ENCODE results near the gene AFAP1.

The AFAP1 gene

DNA sequence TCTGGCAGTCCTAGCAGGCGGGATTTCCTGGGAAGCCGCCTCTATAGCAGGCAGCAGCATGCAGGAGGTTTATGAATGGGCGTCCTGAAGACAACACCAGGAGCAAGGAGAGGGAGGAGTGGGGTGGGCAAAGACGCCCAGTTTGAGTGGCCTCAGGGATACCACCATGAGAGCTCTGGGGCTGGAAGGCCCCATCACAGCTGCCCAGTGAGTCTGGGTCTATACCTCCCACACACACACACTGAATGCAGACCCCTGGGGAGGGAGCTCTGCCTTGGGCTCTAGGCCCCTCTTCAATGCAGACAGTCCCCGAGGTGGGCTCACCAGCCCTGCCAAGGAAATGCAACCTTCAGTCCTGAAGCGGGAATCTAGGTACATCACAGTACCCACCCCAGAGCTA is 98.6 kb downstream of the AFAP1 start:
- ATAC-seq = no peak
- no peak for DNase-seq

- DNase-seq (no peak), ATAC-seq (no peak)
These were observed 99.8 kb downstream of the AFAP1 start for GRCh38 chr4:7839856-7840255.

DNA sequence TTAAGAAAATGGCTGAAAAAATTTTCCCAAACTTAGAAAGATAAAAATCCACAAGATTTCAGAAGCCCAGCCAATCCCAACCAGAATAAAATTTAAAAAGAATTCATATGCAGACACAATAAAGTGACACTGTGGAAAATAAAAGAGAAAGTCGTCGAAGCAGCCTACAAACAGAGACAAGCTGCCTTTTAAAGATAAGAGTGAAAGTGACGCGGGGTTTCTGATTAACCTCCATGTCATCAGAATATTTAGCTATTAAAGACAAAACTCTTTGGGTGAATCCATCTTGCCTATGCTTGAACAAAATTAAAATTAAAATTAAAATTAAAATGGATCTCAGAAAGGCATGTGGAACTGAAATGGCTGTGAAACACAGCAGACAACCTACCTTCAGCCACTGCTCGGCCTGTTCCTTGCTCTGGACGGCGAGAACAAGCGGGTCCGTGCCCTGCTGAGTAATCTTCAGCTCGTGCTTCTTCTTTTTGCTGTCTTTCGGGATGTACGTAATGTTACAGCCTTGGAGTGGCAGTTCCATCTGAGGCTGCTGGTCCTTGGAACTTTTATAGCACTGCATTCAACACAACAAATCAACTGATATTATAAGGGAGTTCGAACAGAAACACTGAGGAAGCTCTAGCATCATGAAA is 101.4 kb downstream of the AFAP1 start:
- ATAC-seq (no peak), DNase-seq (no peak)

DNA sequence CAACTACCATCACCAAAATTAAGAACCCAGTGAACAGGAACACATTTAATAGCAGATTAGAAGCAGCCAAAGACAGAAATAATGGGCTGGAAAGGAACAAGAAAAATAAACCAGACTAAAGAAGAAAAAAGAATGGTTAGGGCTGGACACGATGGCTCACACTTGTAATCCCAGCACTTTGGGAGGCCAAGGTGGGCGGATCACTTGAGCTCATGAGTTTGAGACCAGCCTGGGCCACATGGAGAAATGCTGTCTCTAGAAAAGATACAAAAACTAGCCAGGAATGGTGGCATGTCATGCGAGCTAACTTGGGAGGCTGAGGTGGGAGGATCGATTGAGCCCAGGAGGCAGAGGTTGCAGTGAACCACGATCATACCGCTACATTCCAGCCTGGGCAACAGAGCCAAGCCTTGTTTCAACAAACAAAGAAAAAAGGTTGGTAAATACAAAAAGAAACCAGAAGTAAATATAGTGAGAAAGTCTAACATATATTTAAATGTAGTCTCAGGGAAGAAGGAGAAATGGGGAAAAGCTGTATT is 102.0 kb downstream of the AFAP1 start:
- DNase-seq (no peak), ATAC-seq (no peak)

DNA sequence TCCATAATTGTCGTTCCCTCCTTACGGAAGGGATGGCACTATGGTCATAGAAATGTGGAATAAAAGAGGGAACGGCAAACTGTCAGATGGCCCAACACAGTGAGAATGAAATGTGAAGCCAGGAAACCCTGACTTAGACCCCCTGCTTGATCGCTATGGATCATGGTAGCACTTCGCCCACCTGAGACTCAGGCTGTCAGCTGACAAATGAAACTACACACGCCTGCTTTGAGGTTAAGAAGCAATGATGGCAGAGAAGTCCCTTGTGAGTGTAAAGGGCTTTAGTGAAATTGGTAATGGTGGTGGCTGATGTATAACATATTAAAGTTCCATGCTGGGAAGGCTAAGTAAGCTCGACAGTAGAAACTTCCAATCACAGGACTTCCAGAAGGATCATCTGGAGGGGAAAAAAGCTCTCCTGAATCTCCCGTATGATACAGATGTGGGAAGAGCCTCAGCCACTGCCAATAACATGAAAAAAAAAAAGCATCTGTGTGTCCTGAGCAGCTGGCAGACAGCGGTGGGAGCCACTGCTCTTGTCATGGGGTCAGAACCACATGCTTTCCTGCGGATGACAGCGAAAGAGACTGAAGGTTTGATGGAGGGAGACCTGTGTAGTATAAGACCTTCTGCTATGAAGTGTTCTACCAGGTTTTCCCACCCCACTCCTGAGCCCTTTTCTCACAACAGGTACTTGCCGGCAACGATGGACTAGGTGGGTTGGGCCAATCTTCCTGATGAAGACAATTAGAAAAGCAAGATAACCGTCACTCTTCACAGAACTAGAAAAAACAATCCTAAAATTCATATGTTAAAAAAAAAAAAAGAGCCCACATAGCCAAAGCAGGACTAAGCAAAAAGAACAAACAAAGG is 107.6 kb downstream of the AFAP1 start:
- no peak for ATAC-seq

DNA sequence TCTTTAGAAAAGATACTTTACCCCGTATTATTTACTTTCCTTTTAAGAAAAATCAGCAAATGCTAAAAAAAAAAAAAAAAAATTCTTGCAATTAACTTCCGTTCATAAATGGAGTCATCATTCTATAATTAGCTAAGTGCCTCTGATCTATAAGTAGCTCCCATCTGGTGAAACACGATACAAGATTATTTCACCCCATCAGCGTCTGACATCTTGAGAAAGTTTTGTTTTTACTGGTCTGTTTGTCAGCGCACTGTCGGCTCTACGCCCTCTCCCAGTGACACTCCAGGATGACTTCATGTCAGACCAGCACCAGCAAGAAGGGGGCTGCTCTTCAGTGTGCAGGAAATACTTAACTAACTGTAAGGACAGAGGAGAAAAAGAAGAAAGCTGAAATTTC is 108.3 kb downstream of the AFAP1 start:
- DNase-seq = no peak
- ATAC-seq = peak; percentile 73

More for the DNA sequence above, 107.6 kb downstream of the AFAP1 start:
- DNase-seq = no peak

- ATAC-seq (no peak), DNase-seq (no peak)
These were observed 108.9 kb downstream of the AFAP1 start for GRCh38 chr4:7830747-7831146.

DNA sequence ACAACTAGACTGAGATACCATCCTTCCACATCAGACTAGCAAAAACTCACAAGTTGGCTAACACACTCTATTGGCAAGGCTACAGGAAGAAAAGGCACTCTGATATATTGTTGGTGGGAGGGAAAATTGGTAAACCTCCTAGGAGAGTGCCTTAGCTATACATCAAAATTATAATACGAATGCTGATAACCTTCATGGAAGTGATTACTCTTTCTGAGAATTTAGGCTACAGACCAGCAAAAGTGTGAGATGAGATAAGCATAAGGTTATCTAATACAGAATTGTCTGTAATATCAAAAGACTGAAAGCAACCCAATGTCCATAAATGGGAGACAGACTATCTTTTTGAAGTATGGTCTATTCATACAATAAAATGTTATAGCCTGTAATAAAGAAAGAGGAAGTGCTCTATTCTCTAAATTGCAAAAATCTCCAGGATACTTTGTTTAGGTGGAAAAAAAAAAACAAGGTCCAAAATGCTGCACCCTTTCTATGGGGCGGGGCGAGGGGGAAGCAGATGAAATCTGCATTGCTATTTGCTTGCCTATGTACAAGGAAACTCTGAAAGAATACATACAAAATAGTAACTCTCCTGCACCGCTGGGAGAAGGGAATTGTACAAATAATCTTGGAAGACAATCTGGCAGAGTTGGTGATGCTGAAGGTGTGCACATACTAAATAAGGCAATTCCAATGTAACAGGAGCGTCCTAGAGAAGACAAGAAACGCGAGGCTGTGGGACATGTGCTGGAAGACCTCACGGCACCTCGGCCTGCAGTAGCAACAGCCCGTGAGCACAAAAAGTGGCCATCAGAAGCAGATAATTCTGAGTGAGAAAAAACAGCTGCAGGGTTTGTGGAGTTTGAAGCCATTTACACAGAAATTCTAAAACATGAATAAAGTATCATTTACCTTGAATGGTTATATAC is 109.7 kb downstream of the AFAP1 start:
- DNase-seq (no peak), ATAC-seq (no peak)

GRCh38 chr4:7828793-7829301 is 110.8 kb downstream of the AFAP1 start:
- ATAC-seq (no peak), DNase-seq (no peak)

DNA sequence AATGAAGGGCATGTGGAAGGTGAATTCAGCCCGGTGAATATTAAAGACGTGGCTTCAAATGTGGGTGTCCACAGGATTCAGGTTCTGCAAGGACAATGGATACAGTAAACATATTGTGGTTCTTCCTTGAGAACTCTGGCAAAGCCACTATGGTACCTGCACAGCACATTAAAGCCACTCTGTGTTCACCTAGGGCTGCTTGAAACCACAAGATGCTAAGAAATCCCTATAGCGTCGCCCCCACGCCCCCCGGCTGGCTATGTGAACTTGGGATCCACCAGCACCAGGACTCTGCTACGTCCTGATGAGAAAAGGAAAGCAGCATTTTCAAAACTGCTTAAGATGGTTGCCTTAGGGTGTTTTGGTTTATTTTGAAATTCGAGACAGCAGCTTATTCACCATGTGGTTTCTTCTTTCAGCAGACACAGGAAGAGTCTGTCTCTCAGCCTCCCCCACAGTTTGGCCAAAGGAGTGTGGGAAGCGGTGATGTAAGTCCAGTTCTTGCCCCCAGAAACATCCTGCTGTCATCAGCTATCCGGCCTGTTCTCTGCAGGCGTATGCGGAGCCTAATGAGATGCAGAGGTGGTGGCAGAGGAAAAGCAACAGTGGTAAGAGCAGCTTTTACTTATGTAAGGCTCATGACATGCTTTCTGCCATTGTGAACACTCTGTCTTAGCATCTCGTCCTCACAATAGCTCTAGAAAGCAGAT is 111.5 kb downstream of the AFAP1 start:
- ATAC-seq (peak; percentile 68), DNase-seq (peak; percentile 47)

DNA sequence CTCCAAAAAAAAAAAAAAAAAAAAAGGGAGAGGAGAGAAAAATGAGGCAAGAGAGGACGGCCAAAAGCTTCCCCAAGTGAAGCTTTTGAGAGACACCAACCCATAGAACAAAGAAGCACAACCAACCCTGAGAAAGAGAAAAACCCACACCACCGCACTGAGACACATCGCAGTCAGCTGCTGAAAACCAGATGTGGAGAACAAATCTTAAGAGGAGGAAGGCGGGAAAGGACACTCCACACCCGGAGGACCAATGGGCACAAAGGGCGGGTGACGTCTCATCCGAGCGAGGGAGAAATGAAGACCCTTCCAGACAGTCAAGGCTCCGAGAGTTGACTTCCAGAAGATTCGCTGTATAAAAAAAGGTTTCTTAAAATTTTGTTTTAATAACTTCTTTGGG is 112.1 kb downstream of the AFAP1 start:
- DNase-seq (no peak), ATAC-seq (no peak)

- ATAC-seq (no peak), DNase-seq (no peak)
These were observed 112.8 kb downstream of the AFAP1 start for GRCh38 chr4:7826909-7827306.

GRCh38 chr4:7826176-7826908 is 113.3 kb downstream of the AFAP1 start:
- DNase-seq = no peak
- ATAC-seq = no peak

DNA sequence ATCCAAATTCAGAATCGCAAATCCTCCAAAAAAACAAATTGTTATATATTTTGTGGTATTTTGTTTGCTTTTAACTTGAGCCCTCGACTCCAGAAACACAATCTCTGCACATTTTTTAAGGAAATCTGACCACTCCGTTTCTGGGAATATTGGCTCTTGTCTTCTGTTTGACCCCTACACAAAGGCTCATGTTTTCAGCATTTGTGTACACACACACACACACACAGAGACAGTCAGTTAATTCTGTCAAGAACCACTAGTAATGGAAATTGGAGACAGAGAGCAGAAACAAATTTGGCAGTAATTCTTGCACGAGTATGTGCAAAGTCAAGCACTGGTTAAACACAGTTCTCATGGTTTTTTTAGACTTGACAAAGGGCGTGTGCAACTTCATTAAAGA is 115.4 kb downstream of the AFAP1 start:
- ATAC-seq (no peak), DNase-seq (no peak)

DNA sequence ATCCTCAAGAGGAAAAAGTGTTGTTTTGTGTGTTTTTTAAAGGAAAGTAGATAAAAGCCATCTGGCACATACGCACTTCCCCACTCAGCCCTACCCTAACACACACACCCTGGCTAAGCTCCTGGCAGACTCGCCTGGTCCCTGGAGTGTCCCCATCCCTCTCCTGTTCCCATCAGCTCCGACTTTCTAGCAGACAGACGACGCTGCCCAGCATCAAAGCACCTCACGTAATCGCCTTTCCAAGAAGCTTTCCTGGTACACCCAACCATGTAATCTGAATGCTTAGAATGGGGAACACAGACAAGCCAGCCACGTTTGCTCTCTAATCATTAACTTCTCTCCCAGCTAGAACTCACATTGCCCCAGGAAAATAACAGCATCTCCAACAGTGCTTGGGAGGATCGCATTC is 116.2 kb downstream of the AFAP1 start:
- ATAC-seq (no peak), DNase-seq (no peak)

GRCh38 chr4:7822877-7823276 is 116.8 kb downstream of the AFAP1 start:
- ATAC-seq = no peak
- no peak for DNase-seq

- no peak for ATAC-seq
- DNase-seq = no peak
These were observed 117.5 kb downstream of the AFAP1 start for GRCh38 chr4:7822137-7822505.

- DNase-seq (no peak), ATAC-seq (no peak)
These were observed 118.2 kb downstream of the AFAP1 start for GRCh38 chr4:7821245-7822136.

- ATAC-seq (no peak), DNase-seq (no peak)
These were observed 119.4 kb downstream of the AFAP1 start for GRCh38 chr4:7820031-7820818.
